Measurements from ENCODE around the gene NPHS1. TPM values are rescaled to one million over a fixed set of nuclear protein-coding genes. Genes with fewer than 3 reads are reported as not detected.

Gene NPHS1
- total and polyA plus RNA-seq, 5 donors from 2014 or later, result not detected

DNA sequence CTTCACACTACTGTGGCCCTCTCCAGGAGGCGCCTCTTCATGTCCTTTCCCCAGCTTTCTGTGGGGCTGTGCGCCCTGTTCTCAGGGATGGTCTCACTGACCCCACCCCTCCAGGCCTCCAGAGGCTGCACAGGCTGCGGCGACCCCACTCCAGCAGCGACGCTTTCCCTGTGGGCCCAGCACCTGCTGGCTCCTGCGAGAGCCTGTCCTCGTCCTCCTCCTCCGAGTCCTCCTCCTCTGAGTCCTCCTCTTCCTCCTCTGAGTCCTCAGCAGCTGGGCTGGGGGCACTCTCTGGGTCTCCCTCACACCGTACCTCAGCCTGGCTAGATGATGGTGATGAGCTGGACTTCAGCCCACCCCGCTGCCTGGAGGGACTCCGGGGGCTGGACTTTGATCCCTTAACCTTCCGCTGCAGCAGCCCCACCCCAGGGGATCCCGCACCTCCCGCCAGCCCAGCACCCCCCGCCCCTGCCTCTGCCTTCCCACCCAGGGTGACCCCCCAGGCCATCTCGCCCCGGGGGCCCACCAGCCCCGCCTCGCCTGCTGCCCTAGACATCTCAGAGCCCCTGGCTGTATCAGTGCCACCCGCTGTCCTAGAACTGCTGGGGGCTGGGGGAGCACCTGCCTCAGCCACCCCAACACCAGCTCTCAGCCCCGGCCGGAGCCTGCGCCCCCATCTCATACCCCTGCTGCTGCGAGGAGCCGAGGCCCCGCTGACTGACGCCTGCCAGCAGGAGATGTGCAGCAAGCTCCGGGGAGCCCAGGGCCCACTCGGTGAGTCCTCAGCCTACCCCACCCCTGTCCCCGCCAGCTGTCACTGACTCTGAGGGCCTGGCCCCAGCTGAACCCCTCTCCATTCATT, 65.8 kb downstream of the NPHS1 start:
- ATAC-seq (ENCODE audit: low read depth in 2 of 2), result no peak
- Mint-ChIP-seq H3K4me3 (no peak overlapping the region), H3K36me3 (peaks cover 9% of the 10 kb centered on the region), H3K4me1 (peaks cover 0 to 3% (median 0%) of the 10 kb centered on the region in 4 donors), H3K9me3 (no peaks in the 10 kb centered on the region), H3K27me3 (no peaks in the 10 kb centered on the region), H3K27ac (no peak overlapping the region)
- DNase-seq, result no peak
- Histone ChIP-seq H3K4me3 (ENCODE audit: low read depth, low read length) (no peak overlapping the region), H3K4me1 (ENCODE audit: control insufficient read depth, insufficient read depth, low read length, poor library complexity, severe bottlenecking) (no peaks in the 10 kb centered on the region), H3K27me3 (ENCODE audit: control insufficient read depth, insufficient read depth, low read length) (no peaks in the 10 kb centered on the region), H3K36me3 (ENCODE audit: control insufficient read depth, insufficient read depth, low read length) (peaks cover 3% of the 10 kb centered on the region), H3K9me3 (ENCODE audit: control insufficient read depth in 2 of 2, low read length in 2 of 2) (no peaks in the 10 kb centered on the region), H3K27ac (ENCODE audit: insufficient read depth, low read length, poor library complexity, severe bottlenecking) (no peak overlapping the region)

DNA sequence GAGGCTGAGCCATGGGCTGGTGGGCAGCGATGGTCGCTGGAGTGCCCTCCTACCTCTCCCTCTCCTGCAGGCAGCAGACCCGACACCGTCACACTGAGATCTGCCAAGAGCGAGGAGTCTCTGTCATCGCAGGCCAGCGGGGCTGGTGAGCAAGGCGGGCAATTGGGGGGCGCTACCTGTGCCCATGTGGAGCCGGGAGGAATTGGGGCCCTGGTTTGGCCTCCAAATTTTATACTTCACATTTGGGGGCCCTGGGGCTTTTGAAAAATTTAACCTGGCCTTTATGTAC, 67.0 kb downstream of the NPHS1 start:
- H3K4me1 ChIP-seq (ENCODE audit: control insufficient read depth, insufficient read depth, low read length, poor library complexity, severe bottlenecking), result no peaks in the 10 kb centered on the region
- H3K9me3 ChIP-seq (ENCODE audit: control insufficient read depth in 2 of 2, low read length in 2 of 2), result no peaks in the 10 kb centered on the region
- Mint-ChIP-seq H3K27ac (no peak overlapping the region), H3K36me3 (peaks cover 14% of the 10 kb centered on the region), H3K27me3 (no peaks in the 10 kb centered on the region), H3K9me3 (no peaks in the 10 kb centered on the region), H3K4me3 (no peak overlapping the region), H3K4me1 (peaks cover 0 to 3% (median 0%) of the 10 kb centered on the region in 4 donors)
- peaks cover 3% of the 10 kb centered on the region for H3K36me3 ChIP-seq (ENCODE audit: control insufficient read depth, insufficient read depth, low read length)
- ATAC-seq (ENCODE audit: low read depth in 2 of 2) (no peak), DNase-seq (no peak)
- H3K4me3 ChIP-seq (ENCODE audit: low read depth, low read length), result no peak overlapping the region
- no peak overlapping the region for H3K27ac ChIP-seq (ENCODE audit: insufficient read depth, low read length, poor library complexity, severe bottlenecking)
- H3K27me3 ChIP-seq (ENCODE audit: control insufficient read depth, insufficient read depth, low read length), result no peaks in the 10 kb centered on the region

DNA sequence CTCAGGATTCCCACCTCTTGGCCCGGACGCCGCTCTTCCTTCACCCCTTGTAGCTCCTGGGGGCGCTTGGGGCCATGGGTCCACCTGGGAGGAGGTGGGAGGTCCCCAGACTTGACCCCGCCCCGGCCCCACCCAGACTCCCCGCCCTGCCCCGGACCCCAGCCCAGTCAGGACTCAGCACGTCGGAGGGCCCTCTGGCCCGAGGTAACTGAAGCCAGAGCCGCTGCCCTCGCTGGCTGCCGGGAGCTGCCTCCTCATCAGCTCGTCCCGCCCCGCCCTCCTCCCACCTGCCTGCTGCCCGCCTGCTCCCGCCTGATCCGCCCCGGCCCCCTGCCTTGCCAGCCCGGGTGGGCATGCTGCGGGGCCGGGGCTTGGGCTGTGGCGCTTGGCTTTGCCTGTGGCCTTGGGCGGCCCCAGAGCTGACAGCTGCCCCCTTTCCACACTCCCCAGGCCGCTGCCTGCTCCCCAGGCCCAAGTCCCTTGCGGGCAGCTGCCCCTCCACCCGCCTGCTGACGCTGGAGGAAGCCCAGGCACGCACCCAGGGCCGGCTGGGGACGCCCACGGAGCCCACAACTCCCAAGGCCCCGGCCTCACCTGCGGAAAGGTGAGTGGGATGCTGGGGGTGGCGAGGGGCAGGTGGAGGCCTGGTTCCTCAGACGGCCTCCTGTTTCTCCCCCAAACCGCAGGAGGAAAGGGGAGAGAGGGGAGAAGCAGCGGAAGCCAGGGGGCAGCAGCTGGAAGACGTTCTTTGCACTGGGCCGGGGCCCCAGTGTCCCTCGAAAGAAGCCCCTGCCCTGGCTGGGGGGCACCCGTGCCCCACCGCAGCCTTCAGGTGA, 67.6 kb downstream of the NPHS1 start:
- Histone ChIP-seq H3K9me3 (ENCODE audit: control insufficient read depth in 2 of 2, low read length in 2 of 2) (no peaks in the 10 kb centered on the region), H3K27ac (ENCODE audit: insufficient read depth, low read length, poor library complexity, severe bottlenecking) (no peak overlapping the region), H3K36me3 (ENCODE audit: control insufficient read depth, insufficient read depth, low read length) (peaks cover 3% of the 10 kb centered on the region), H3K4me3 (ENCODE audit: low read depth, low read length) (no peak overlapping the region), H3K4me1 (ENCODE audit: control insufficient read depth, insufficient read depth, low read length, poor library complexity, severe bottlenecking) (no peaks in the 10 kb centered on the region), H3K27me3 (ENCODE audit: control insufficient read depth, insufficient read depth, low read length) (no peaks in the 10 kb centered on the region)
- no peaks in the 10 kb centered on the region for H3K27me3 Mint-ChIP-seq
- H3K36me3 Mint-ChIP-seq, result peaks cover 14% of the 10 kb centered on the region
- H3K4me1 Mint-ChIP-seq, result peaks cover 0 to 3% (median 0%) of the 10 kb centered on the region in 4 donors
- no peak for ATAC-seq (ENCODE audit: low read depth in 2 of 2)
- no peaks in the 10 kb centered on the region for H3K9me3 Mint-ChIP-seq
- no peak overlapping the region for H3K27ac Mint-ChIP-seq
- no peak overlapping the region for H3K4me3 Mint-ChIP-seq
- no peak for DNase-seq

DNA sequence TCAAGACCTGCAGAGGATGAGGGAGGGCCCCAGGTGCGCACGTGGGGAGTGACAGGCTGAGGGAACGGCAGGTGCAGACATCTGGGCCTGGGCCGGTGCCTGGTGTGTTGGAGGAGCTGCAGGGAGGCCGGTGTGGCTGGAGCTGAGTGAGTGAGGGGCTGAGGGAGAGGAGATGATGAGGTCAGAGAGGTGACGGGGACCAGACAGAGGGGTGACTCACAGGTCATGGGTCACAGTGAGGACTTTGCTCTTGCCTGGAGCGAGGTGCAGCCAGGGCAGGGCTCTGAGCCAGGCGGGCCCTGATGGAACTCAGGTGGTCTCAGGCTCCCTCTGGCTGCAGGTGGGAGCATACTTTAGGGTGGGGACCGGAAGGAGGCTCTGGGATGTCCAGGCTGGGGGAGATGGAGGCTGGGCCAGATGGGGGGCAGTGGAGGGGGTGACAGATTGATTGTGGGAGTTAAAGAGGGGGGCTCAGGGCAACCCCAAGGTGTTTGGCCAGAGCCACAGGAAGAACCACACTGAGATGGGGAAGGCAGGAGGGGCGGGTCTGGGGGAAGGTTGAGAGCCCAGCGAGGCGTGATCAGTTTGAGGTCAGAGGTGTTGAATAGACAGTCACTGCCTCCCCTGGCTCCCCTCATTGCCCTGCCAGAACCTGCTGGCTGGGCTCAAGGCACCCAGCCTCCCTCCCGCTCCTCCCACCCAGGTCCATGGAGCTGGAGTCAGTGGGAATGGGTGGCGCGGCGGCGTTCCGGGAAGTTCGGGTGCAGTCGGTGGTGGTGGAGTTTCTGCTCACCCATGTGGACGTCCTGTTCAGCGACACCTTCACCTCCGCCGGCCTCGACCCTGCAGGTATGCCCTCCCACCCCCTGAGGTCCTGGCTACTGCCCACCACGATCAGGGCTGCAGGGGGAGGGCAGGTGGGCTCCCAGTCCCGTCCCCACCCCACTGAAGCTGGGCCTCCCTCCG, 68.6 kb downstream of the NPHS1 start:
- H3K4me1 Mint-ChIP-seq, result peaks cover 0 to 3% (median 0%) of the 10 kb centered on the region in 4 donors
- Histone ChIP-seq H3K36me3 (ENCODE audit: control insufficient read depth, insufficient read depth, low read length) (peaks cover 3% of the 10 kb centered on the region), H3K4me3 (ENCODE audit: low read depth, low read length) (no peak overlapping the region), H3K27ac (ENCODE audit: insufficient read depth, low read length, poor library complexity, severe bottlenecking) (no peak overlapping the region), H3K4me1 (ENCODE audit: control insufficient read depth, insufficient read depth, low read length, poor library complexity, severe bottlenecking) (no peaks in the 10 kb centered on the region), H3K27me3 (ENCODE audit: control insufficient read depth, insufficient read depth, low read length) (no peaks in the 10 kb centered on the region), H3K9me3 (ENCODE audit: control insufficient read depth in 2 of 2, low read length in 2 of 2) (no peaks in the 10 kb centered on the region)
- no peak for ATAC-seq (ENCODE audit: low read depth in 2 of 2)
- H3K4me3 Mint-ChIP-seq, result no peak overlapping the region
- no peaks in the 10 kb centered on the region for H3K9me3 Mint-ChIP-seq
- peaks cover 19% of the 10 kb centered on the region for H3K36me3 Mint-ChIP-seq
- H3K27me3 Mint-ChIP-seq, result no peaks in the 10 kb centered on the region
- DNase-seq, result no peak
- no peak overlapping the region for H3K27ac Mint-ChIP-seq

DNA sequence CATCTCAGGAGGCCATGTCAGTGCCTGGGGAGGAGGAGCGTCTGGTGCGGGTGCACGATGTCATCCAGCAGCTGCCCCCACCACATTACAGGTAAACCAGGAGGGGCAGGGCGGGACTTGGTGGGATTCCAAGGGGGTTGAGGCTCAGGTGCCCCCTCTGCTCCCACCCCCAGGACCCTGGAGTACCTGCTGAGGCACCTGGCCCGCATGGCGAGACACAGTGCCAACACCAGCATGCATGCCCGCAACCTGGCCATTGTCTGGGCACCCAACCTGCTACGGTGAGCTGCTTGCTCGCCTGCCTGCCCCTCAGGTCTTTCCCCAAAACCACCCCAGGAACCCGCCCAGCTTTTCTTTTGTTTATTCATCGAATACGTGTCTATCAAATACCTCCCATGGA, 69.7 kb downstream of the NPHS1 start:
- H3K4me3 Mint-ChIP-seq, result no peak overlapping the region
- DNase-seq (no peak), ATAC-seq (ENCODE audit: low read depth in 2 of 2) (no peak)
- H3K4me1 Mint-ChIP-seq, result peaks cover 0 to 6% (median 0%) of the 10 kb centered on the region in 4 donors
- no peak overlapping the region for H3K27ac ChIP-seq (ENCODE audit: insufficient read depth, low read length, poor library complexity, severe bottlenecking)
- no peaks in the 10 kb centered on the region for H3K9me3 ChIP-seq (ENCODE audit: control insufficient read depth in 2 of 2, low read length in 2 of 2)
- H3K36me3 ChIP-seq (ENCODE audit: control insufficient read depth, insufficient read depth, low read length), result peaks cover 3% of the 10 kb centered on the region
- no peaks in the 10 kb centered on the region for H3K9me3 Mint-ChIP-seq
- no peak overlapping the region for H3K4me3 ChIP-seq (ENCODE audit: low read depth, low read length)
- H3K4me1 ChIP-seq (ENCODE audit: control insufficient read depth, insufficient read depth, low read length, poor library complexity, severe bottlenecking), result no peaks in the 10 kb centered on the region
- H3K27me3 ChIP-seq (ENCODE audit: control insufficient read depth, insufficient read depth, low read length), result no peaks in the 10 kb centered on the region
- H3K27ac Mint-ChIP-seq, result peak overlapping the region in 1 of 3 donors; percentile 31
- peaks cover 19% of the 10 kb centered on the region for H3K36me3 Mint-ChIP-seq
- H3K27me3 Mint-ChIP-seq, result no peaks in the 10 kb centered on the region

DNA sequence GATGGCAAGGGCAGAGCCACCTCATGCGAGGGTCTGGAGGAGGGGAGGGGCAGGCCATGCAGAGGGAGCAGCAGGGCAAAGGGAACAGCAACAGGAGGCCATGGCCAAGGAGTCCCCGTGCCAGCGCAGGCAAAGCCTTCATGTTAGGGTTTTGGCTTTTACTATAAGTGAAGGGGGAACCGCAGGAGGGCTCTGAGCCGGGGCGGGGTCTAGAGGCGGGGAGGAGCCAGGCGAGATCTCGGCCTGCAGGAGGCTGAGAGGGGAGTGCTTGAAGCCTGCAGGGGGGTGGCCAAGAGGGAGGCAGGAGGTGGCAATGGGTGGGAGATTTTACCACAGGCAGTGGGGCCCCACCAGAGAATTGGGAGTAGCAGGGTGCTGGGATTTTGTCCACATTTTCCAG, 70.7 kb downstream of the NPHS1 start:
- peaks cover 3% of the 10 kb centered on the region for H3K36me3 ChIP-seq (ENCODE audit: control insufficient read depth, insufficient read depth, low read length)
- H3K9me3 ChIP-seq (ENCODE audit: control insufficient read depth in 2 of 2, low read length in 2 of 2), result no peaks in the 10 kb centered on the region
- peaks cover 19% of the 10 kb centered on the region for H3K36me3 Mint-ChIP-seq
- H3K4me1 ChIP-seq (ENCODE audit: control insufficient read depth, insufficient read depth, low read length, poor library complexity, severe bottlenecking), result no peaks in the 10 kb centered on the region
- no peaks in the 10 kb centered on the region for H3K27me3 ChIP-seq (ENCODE audit: control insufficient read depth, insufficient read depth, low read length)
- DNase-seq (no peak), ATAC-seq (ENCODE audit: low read depth in 2 of 2) (no peak)
- peaks cover 0 to 12% (median 4%) of the 10 kb centered on the region in 4 donors for H3K4me1 Mint-ChIP-seq
- no peaks in the 10 kb centered on the region for H3K27me3 Mint-ChIP-seq
- H3K27ac ChIP-seq (ENCODE audit: insufficient read depth, low read length, poor library complexity, severe bottlenecking), result no peak overlapping the region
- H3K4me3 Mint-ChIP-seq, result no peak overlapping the region
- H3K27ac Mint-ChIP-seq, result no peak overlapping the region
- no peak overlapping the region for H3K4me3 ChIP-seq (ENCODE audit: low read depth, low read length)
- H3K9me3 Mint-ChIP-seq, result no peaks in the 10 kb centered on the region

DNA sequence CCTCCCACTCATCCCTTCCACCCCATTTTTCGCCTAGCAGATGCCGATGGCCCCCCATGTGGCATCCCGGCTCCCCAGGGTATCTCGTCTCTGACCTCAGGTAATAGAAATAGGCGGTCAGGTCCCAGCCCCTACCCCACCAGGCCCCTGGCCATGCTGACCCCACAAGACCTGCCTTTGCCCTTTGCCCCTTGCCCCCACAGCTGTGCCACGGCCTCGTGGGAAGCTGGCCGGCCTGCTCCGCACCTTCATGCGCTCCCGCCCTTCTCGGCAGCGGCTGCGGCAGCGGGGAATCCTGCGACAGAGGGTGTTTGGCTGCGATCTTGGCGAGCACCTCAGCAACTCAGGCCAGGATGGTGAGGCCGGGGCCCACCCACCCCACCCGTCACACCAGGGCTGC, 71.6 kb downstream of the NPHS1 start:
- H3K36me3 ChIP-seq (ENCODE audit: control insufficient read depth, insufficient read depth, low read length), result peaks cover 3% of the 10 kb centered on the region
- no peaks in the 10 kb centered on the region for H3K27me3 ChIP-seq (ENCODE audit: control insufficient read depth, insufficient read depth, low read length)
- ATAC-seq (ENCODE audit: low read depth in 2 of 2) (no peak), DNase-seq (no peak)
- no peak overlapping the region for H3K4me3 ChIP-seq (ENCODE audit: low read depth, low read length)
- Mint-ChIP-seq H3K27me3 (no peaks in the 10 kb centered on the region), H3K27ac (no peak overlapping the region), H3K4me1 (peaks cover 0 to 20% (median 7%) of the 10 kb centered on the region in 4 donors), H3K4me3 (no peak overlapping the region), H3K9me3 (no peaks in the 10 kb centered on the region), H3K36me3 (peaks cover 19% of the 10 kb centered on the region)
- H3K9me3 ChIP-seq (ENCODE audit: control insufficient read depth in 2 of 2, low read length in 2 of 2), result no peaks in the 10 kb centered on the region
- H3K27ac ChIP-seq (ENCODE audit: insufficient read depth, low read length, poor library complexity, severe bottlenecking), result no peak overlapping the region
- peaks cover 8% of the 10 kb centered on the region for H3K4me1 ChIP-seq (ENCODE audit: control insufficient read depth, insufficient read depth, low read length, poor library complexity, severe bottlenecking)
